Activated CD8-positive, alpha-beta memory T cell treated with anti-CD3 and anti-CD28 coated beads for 48 hours (primary cell): ENCODE measurements around the gene RAB10.
"Not testable (repeated sequence)": the region's sequence is repeated elsewhere in the genome, so short reads cannot be mapped to it uniquely, and the experiment has no call there.

Experiments used
- DNase-seq, 3 experiments: peaks; one replicate each; pipeline ENCODE4 v3.0.0-alpha.2; 2020; ENCODE audit warnings: low read depth in 2 of 3, low spot score in 2 of 3

The RAB10 gene

DNA sequence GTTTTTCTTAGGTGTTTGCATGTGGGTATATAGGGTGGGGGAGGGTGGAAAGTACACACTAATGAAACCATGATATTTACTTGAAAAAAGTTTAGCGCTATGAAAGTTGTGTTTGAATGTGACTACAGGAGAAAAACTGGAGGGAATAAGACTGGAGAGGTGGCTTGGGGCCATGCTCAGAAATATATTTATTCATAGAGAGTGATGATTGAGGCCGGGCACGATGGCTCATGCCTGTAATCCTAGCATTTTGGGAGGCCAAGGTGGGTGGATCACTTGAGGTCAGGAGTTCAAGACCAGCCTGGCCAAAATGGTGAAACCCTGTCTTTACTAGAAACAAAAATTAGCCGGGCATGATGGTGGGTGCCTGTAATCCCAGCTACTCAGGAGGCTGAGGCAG, 55.0 kb downstream of the RAB10 start:
- DNase-seq = not testable (repeated sequence)

DNA sequence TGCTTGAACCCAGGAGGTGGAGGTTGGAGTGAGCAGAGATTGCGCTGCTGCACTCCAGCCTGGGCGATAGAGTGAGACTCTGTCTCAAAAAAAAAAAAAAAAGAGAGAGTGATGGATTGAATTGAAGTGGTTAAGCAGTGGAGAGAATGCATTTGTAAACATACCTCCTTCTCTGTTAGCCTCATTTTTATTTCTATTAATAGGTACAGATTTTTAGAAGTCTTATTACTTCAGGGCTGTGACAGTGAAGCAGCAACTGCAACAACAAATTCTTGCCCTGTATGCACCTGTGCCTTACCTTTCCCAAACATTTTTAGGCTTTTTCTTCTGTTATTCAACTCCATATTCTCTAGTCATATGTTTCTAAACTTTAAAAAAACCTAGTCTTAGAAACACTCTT, 55.5 kb downstream of the RAB10 start:
- no peak for DNase-seq

DNA sequence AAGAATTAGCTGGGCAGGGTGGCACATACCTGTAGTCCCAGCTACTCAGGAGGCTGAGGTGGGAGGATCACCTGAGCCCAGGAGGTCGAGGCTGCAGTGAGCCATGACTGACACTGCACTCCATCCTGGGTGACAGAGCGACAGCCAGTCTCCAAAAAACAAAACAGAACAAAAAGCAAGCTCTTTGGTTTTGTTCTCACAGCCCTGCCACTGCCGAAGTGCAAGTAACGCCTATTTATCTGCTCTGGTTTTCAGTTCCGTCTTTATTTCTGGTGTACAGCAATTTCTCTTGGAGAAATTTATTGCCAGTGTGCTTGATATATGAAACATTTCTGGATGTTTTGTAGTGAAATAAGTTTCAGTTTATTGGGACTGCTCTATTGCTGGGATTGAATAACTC, 61.9 kb downstream of the RAB10 start:
- no peak for DNase-seq

DNA sequence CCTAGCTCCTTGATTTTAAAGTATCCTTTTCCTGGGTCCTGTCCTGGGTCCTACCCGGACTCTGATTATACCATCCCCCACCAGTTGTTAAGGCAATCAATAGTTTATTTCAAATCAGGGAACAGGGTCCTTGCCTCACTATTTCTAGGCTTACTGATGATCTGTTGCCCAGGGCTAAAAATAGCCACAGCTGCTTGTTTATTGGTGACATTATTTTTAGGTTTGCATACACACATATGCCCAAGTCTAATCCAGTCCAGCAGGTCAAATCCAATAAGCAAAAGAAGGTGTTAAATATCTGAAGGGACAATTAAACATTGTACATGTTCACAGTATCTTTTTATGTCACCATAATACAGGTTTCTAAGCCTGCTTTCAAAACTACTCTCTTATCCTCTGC, 66.0 kb downstream of the RAB10 start:
- DNase-seq = no peak

DNA sequence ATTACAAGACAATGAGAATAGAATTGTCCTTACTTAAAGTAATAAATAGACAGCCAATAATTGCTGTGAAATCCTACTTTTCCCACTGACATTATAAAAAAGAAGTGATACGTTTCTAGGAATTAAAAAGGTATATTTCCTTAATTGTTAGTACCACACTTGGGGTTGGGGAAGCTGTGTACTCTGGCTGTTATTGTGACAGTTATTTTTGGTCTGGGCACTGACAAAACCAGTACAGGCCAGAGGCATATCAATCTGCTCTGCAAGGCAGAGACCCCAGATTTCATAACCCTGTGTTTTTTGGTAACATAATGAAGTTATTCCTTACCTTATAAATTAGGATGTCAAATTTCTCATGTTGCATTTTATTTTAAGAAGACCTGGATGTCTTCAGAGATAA, 66.5 kb downstream of the RAB10 start:
- no peak for DNase-seq

DNA sequence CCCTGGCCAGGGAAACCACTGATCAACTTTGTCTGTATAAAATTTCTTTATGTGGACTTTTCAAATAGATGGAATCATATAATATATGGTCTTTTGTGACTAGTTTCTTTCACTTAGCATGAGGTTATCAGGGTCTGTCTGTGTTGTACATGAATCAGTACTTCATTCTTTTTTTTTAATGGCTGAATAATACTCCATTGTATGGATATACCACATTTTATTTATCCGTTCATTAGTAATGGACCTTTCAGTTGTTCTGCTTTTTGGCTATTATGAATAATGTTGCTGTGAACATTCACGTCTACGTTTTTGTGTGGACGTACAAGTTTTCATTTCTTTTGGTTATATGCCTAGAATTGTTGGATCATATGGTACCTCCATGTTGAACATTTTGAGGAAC, 69.9 kb downstream of the RAB10 start:
- DNase-seq = no peak

DNA sequence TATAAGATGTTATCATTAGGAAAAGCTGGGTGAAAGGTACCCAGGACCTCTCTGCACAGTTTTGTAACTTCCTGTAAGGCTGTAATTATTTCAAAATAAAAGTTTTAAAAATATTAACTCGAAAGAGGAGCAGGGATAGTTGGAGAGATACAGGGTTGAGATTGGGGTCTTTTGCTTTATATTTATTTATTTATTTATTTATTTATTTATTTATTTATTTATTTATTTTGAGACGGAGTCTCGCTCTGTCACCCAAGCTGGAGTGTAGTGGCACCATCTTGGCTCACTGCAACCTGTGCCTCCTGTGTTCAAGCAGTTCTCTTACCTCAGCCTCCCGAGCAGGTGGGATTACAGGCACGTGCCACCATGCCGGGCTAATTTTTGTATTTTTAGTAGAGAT, 74.8 kb downstream of the RAB10 start:
- DNase-seq = not testable (repeated sequence)

DNA sequence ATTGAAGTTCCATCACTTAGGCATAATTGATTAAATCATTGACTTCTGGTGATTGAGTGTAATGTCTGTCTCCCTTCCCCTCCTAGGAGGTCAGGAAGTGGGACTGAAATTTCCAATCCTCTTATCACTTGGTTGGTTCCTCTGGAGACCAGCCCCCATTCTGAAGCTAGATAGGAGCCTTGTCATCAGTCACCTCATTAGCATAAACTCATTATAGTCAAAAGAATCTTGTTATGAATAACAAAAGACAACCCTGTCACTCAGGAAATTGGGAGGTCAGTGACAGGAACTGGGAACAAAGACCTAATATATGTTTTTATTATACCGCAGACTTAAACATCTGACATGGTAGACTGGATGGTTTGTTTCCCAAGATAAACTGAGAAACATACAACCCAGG, 78.3 kb downstream of the RAB10 start:
- no peak for DNase-seq

DNA sequence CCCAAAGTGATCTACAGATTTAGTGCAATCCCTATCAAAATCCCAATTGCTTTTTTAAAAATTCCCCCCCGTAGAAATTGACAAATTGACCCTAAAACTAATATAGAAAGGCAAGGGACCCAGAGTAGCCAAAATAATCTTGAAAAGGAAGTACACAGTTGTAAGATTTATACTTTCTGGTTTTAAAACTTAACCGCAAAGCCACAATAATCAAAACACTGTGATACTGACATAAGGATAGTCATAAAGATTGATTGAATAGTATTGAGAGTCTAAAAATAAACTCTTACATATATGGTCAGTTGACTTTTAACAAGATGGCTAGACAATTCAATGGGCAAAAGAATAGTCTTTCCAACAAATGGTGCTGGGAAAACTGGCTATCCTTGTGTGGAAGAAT, 80.3 kb downstream of the RAB10 start:
- DNase-seq = no peak

DNA sequence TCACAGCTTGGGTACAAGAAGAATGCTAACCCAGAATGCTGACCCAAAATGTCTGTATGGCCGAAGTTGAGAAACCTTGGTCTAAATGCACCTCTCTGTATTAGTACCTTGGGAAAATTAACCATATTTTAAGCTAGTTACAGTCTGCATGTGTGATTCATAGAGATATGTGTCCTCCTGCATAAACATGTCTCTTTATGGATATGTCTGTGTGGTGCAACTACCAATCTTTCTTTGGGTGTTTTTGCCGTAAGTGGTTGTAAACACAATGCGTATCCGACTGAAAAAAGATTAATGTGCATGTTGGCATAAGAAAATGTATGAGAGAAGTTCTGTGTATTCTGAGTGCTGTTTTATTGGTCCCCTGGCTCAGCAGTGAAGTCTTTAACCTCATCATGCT, 84.8 kb downstream of the RAB10 start:
- no peak for DNase-seq

DNA sequence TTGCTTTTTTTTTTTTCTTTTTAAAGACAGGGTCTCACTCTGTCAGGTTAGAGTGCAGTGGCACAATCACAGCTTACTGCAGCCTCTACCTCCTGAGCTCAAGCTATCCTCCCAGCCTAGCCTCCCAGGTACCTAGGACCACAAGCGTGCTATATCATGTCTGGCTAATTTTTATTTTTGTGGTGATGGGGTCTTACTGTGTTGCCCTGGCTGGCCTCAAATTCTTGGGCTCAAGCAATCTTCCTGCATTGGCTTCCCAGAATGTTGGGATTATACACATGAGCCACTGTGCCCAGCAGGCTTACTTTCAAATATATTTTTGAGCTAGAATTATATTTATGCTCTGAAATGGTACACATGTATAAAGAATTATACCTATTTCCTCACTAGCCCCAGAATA, 85.6 kb downstream of the RAB10 start:
- no peak for DNase-seq

DNA sequence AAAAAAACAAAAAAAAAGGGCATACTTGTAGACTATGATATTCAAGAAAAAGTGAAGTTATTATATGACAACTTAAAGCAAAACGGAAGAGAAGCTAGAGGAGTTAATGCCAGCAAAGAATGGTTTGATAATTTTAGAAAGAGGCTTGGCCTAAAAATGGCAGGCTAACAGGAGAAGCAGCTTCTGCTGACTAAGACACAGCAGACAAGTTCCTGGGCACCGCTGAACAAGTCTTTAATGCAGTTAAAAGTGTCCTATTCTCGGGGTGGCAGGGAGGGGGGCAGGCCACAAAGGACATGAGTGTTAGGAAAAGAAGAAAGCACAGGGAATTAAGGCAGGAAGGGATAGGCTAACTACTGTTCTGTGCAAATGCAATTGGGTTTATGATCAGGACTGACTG, 88.7 kb downstream of the RAB10 start:
- no peak for DNase-seq

DNA sequence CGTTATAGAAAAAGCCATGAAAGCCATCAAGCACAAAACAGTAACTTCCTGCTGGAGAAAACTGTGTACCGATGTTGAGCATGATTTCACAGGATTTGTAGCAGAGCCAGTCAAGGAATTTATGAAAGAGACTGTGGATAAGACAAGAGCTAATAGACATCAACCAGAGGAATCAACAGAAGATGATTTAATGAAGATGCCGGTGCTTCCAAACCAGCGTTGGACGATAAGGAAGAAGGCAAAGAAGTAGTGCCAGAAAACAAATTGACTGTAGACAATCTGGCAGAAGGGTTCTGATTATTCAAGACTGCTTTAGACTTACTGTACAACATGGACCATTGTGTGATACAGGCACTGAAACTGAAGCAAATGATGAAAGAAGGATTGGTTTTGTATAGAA, 89.5 kb downstream of the RAB10 start:
- DNase-seq = no peak

DNA sequence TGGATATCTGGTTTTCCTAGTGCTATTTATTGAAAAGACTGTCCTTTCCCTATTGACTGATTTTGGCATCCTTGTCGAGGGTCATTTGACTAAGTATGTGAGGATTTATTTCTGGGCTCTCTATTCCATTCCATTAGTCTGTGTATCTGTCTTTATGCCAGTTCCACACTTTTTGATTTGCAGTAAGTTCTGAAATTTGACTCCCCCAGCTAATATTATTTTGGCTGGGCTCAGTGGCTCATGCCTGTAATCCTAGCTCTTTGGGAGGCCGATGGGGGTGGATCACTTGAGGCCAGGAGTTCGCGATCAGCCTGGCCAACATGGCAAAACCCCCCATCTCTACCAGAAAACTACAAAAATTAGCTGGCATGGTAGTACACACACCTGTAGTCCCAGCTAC, 92.2 kb downstream of the RAB10 start:
- DNase-seq = no peak

DNA sequence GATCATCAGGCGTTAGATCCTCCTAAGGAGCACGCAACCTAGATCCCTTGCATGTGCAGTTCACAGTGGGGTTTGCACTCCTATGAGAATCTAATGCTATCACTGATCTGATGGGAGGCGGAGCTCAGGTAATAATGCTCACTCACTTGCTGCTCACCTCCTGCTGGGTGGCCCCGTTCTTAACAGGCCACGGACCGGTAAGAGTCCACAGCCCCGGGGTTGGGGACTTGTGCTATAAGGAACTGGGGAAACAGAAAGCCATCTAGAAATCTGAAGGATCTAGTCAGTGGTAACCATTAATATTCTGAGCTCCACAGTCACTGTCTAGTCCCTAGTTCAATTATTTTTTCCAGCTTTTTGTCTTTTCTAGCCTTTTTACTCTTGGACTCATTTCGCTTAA, 94.3 kb downstream of the RAB10 start:
- no peak for DNase-seq

DNA sequence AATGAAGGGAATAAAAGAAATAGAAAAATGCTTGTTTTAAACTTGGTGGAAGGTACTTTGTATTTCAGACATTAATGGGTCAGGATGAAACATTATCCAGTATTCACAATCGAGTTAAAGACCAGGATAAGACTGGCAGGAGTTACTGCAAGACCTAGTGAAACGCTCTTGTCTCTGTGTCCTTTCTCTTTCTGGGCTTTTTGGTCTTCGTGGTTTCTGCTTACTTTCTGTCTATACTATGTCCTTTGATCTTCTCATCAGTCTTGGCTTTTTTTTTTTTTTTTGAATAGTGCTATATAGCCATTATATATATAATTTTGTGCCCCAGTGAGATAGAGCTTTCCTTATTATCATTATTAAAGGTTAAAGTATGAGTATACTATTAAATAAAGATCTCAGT, 96.9 kb downstream of the RAB10 start:
- no peak for DNase-seq

DNA sequence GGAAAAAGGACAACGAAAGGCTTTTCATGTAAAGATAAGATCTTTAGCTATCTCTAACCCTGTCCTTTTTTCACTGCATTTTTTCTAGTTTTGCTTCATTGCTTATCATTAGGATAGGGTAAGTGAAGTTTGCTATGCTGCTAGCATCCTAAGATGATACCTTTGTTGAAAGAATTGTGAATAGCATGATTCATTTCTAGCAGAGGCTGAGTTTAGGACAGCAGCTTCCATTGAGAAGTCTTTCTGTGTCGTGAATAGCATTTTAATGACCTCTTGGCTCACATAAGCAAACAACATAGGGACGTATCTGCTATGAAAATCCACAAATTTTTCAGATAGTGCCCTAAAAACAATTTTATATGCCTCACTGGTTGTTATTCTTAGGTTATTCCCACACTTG, 102.6 kb downstream of the RAB10 start:
- no peak for DNase-seq

DNA sequence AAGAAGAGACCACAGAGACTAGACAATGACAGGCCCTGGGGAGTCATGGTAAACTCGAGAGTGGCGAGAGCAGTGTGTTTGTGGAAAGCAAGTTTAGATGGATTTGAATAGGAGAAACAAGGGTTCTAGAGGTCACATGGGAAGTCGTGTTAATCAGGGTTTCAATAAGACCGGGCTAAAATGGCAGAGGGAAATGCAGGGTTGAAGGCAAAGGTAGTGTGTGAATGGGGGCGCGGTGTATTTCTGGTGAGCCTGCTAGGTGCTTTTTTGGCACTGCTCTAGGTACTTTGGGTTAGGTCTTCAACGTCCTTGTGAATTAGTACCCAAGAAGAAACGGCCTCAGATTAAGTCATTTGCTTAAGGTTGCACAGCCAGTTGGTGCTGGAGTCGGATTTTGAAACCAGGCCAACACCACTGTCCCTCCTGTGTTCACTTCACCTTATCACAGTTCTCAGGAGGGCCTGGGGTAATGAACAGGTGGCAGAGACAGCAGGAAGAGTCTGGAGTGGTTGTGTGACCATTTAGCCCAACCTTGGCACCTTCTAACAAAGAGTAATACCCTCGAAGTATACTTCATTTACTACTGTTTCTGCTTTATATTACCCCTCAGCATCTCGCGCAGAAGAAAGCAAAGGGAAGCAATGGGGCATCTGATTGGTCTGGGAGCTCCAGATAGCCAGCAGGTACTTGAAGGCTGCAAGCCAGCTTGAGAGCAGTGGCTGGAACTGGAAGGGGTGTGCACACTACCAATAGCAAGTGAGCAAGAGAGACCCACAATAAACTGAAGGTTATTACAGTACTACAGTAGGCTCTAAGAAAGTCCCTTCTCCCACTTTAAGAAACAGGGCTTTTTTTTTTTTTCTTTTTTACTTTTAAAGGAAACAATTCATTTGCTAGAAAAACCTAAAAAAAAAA, 105.6 kb downstream of the RAB10 start:
- DNase-seq = no peak

DNA sequence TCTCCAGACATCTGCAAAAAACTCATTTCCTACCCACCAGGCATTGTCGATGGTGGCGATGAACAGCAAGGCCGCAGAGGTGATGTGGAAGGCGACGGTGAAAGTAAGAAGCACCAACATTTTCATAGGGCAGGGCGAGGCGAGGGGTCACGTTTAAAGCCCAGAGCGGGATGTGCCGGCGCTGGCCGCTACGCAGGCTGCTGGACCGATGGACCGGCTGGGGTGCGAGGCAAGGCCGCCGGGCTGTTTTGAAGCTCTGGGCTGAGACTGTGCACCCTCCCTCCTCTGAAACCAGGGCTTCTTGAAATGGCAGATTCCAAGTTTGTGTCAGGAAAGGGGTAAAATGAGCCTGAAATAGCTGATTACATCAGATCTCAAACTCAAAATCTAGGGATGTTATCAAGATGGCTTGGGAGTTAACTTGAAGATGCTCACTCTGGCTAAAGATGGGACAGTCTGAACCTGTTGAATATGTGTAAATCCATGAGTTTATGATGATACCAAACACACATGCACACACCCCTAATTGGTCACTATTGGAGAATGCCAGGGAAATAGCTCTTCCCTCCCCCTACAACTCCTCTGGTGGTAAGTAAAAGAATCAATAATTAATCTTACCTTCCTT, 107.4 kb downstream of the RAB10 start:
- no peak for DNase-seq

DNA sequence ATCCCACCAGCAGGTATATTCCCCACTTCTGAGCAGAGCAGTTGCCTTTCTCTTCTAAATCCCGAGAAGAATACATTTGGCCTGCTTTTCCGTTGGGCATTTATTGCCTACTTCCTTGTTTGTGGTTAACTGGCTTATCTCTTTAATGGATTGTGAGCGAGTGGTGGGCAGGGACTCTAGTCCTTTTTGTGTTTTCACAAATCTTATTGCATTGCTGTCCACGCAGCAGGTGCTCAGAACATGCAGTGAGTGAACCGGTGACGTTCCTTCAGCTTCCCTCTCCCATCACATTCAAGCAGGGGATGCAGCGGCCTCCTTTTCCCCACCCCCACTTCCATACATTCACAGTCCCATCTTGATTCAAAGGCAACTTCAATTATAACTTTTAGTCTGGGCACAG, 110.1 kb downstream of the RAB10 start:
- DNase-seq = no peak

DNA sequence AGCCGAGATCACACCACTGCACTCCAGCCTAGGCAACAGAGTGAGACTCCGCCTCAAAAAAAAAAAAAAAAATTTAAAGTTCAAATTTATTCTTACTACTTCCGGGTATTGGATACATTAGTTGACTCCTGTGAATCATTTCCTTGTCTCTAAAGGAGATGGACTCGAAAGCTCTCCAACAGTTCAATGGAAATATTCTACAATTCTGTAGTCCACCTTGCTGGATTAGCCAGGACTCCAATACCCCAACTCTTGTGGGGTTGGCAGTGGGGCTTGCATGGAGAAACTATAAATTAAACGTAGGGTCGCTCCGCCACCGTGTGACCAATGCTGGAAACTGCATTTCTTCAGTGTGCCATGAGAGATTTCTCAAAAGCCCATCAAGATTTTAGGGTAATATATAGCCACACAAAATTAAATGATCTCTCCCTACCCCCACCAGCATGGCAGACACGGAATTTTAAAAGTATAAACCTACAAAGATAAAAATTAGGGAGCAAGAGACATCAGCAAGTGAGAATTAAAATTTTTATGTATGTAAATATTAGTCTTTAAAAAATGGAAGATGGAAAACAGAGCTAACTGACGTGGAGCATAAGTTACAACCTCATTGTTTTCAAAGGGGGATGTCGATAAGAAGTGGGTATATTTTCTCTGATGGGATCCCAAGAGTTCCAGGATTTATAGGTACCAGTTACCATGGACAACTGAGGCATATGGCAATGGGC, 111.2 kb downstream of the RAB10 start:
- DNase-seq = peak; percentile 16 to 52 (median 36)

DNA sequence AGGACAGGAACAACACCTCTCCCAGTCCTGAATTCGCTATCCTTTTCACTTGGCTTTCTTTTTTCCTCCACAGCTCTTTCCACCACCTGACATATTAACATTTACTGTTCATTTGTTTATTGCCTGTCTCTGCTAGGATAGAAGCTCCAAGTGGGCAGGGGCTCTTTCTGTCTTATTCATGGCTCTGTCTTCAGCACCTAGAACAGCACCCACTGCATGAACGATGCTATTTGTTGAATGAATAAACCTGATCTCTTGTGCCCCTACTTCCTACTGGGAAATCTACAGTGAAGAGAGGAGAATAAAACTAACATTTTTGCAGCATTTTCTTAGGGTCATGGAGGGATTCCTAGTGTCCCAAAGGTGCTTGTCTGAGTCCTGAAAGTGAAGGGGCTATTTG, 114.6 kb downstream of the RAB10 start:
- DNase-seq = no peak
